ENCODE measurements around the gene GLT1D1.

Gene GLT1D1

GRCh38 chr12:129009833-129010622, 156.8 kb downstream of the GLT1D1 start:
- TF ChIP-seq CTBP1 (IDR thresholded peaks at IDR 0.05; ENCODE audit: borderline replicate concordance) (no peak), ZNF384 (IDR thresholded peaks at IDR 0.05) (no peak), FOXM1 (IDR thresholded peaks at IDR 0.05; ENCODE audit: borderline replicate concordance) (no peak), ARNT (IDR thresholded peaks at IDR 0.05) (no peak)
- DNase-seq (ENCODE audit: extremely low spot score), result no peak
- POLR2A ChIA-PET, result no interaction called here
- CTCF ChIA-PET, result no interaction called here

GRCh38 chr12:129016159-129016558, 162.9 kb downstream of the GLT1D1 start:
- ChIA-PET POLR2A (no interaction called here), CTCF (no interaction called here)
- DNase-seq (ENCODE audit: extremely low spot score), result no peak
- TF ChIP-seq ZNF384 (IDR thresholded peaks at IDR 0.05) (no peak), SP1 (IDR thresholded peaks at IDR 0.05) (no peak), L3MBTL2 (conservative IDR thresholded peaks at IDR 0.05) (no peak), CTBP1 (IDR thresholded peaks at IDR 0.05; ENCODE audit: borderline replicate concordance) (no peak), NFRKB (IDR thresholded peaks at IDR 0.05) (no peak), LEF1 (IDR thresholded peaks at IDR 0.05; ENCODE audit: borderline replicate concordance) (no peak), FOXA1 (IDR thresholded peaks at IDR 0.05) (no peak), PKNOX1 (IDR thresholded peaks at IDR 0.05) (no peak), ARNT (IDR thresholded peaks at IDR 0.05) (no peak), ELF4 (IDR thresholded peaks at IDR 0.05) (no peak), HDGF (IDR thresholded peaks at IDR 0.05; ENCODE audit: borderline replicate concordance) (no peak), TARDBP (IDR thresholded peaks at IDR 0.05) (no peak), FOXM1 (IDR thresholded peaks at IDR 0.05; ENCODE audit: borderline replicate concordance) (no peak), SUZ12 (IDR thresholded peaks at IDR 0.05) (no peak), BHLHE40 (IDR thresholded peaks at IDR 0.05; ENCODE audit: borderline replicate concordance) (no peak), FOXK2 (IDR thresholded peaks at IDR 0.05) (no peak)

GRCh38 chr12:129025055-129025454, 171.8 kb downstream of the GLT1D1 start:
- POLR2A ChIA-PET, result no interaction called here
- no peak for TF ChIP-seq FOXM1 (IDR thresholded peaks at IDR 0.05; ENCODE audit: borderline replicate concordance)
- no peak for TF ChIP-seq ELF4 (IDR thresholded peaks at IDR 0.05)
- no peak for DNase-seq (ENCODE audit: extremely low spot score)
- CTCF ChIA-PET, result no interaction called here

GRCh38 chr12:129028844-129029243, 175.6 kb downstream of the GLT1D1 start:
- POLR2A ChIA-PET, result no interaction called here

More at GRCh38 chr12:129028844-129029243, 175.6 kb downstream of the GLT1D1 start:
- CTCF ChIA-PET, result no interaction called here
- no peak for TF ChIP-seq L3MBTL2 (conservative IDR thresholded peaks at IDR 0.05)
- no peak for TF ChIP-seq NFRKB (IDR thresholded peaks at IDR 0.05)
- no peak for TF ChIP-seq FOXM1 (IDR thresholded peaks at IDR 0.05; ENCODE audit: borderline replicate concordance)
- TF ChIP-seq CTBP1 (IDR thresholded peaks at IDR 0.05; ENCODE audit: borderline replicate concordance), result no peak
- TF ChIP-seq SUZ12 (IDR thresholded peaks at IDR 0.05), result no peak
- no peak for TF ChIP-seq BHLHE40 (IDR thresholded peaks at IDR 0.05; ENCODE audit: borderline replicate concordance)
- no peak for TF ChIP-seq FOXK2 (IDR thresholded peaks at IDR 0.05)
- no peak for TF ChIP-seq ELF4 (IDR thresholded peaks at IDR 0.05)
- TF ChIP-seq TARDBP (IDR thresholded peaks at IDR 0.05), result no peak
- TF ChIP-seq SP1 (IDR thresholded peaks at IDR 0.05), result no peak
- TF ChIP-seq ZNF384 (IDR thresholded peaks at IDR 0.05), result no peak
- DNase-seq (ENCODE audit: extremely low spot score), result no peak
